Neural cell (in vitro differentiated cells): ENCODE results near the gene NPC1. TPM values are rescaled to one million over a fixed set of nuclear protein-coding genes. Genes with fewer than 3 reads are reported as not detected.

Source experiments
- H2AFZ ChIP-seq: fragments of 200-600, 300-800 bp; sonication (generic), shearing (Covaris generic); 2 replicates; pipeline ENCODE4 v1.6.0; 2014; ENCODE audit warnings: low read depth, mild to moderate bottlenecking, antibody characterized with exemption, low read length, moderate library complexity
- H3F3A ChIP-seq: fragments of 200-600 bp; shearing (Covaris generic); 2 replicates; pipeline ENCODE4 v1.6.1; 2016; ENCODE audit warnings: mild to moderate bottlenecking, moderate library complexity, mixed read lengths, antibody characterized with exemption, low read length; ENCODE audit not compliant: insufficient read depth, poor library complexity, severe bottlenecking
- H3K27ac ChIP-seq: fragments of 200-600, 300-800 bp; sonication (generic), shearing (Covaris generic); 2 replicates; pipeline ENCODE4 v1.5.1; 2014; ENCODE audit warnings: mild to moderate bottlenecking, low read length, moderate library complexity
- H3K27me3 ChIP-seq: fragments of 300-800, 200-600 bp; sonication (generic), shearing (Covaris generic); 2 replicates; pipeline ENCODE4 v1.6.0; 2014; ENCODE audit warnings: mild to moderate bottlenecking, low read depth, low read length, moderate library complexity; ENCODE audit not compliant: insufficient read depth
- H3K36me3 ChIP-seq: fragments of 300-800, 200-600 bp; sonication (generic), shearing (Covaris generic); 2 replicates; pipeline ENCODE4 v1.5.1; 2014; ENCODE audit warnings: mild to moderate bottlenecking, antibody characterized with exemption, low read length, moderate library complexity; ENCODE audit not compliant: insufficient read depth
- H3K4me2 ChIP-seq: fragments of 300-800, 200-600 bp; sonication (generic), shearing (Covaris generic); 2 replicates; pipeline ENCODE4 v1.6.0; 2014; ENCODE audit warnings: mild to moderate bottlenecking, low read length
- H3K4me3 ChIP-seq: fragments of 300-800, 200-600 bp; sonication (generic), shearing (Covaris generic); 2 replicates; pipeline ENCODE4 v1.5.1; 2014; ENCODE audit warnings: mild to moderate bottlenecking, low read length, moderate library complexity
- H3K79me2 ChIP-seq: fragments of 200-600 bp; shearing (Covaris generic); replicated peaks from 2 replicates; pipeline ENCODE4 v1.6.0; 2014; ENCODE audit warnings: mild to moderate bottlenecking, low read length, moderate library complexity; ENCODE audit not compliant: insufficient read depth
- H3K9ac ChIP-seq: fragments of 300-800, 200-600 bp; sonication (generic), shearing (Covaris generic); 2 replicates; pipeline ENCODE4 v1.6.1; 2016; ENCODE audit warnings: mild to moderate bottlenecking, low read length, mixed read lengths
- H3K9me2 ChIP-seq: fragments of 200-600 bp; shearing (Covaris generic); 2 replicates; pipeline ENCODE4 v1.6.1; 2016; ENCODE audit warnings: mild to moderate bottlenecking, low read length, mixed read lengths; ENCODE audit not compliant: insufficient read depth
- H3K9me3 ChIP-seq: fragments of 200-600, 300-800 bp; sonication (generic), shearing (Covaris generic); 2 replicates; pipeline ENCODE4 v1.6.1; 2016; ENCODE audit warnings: mild to moderate bottlenecking, mixed run types, low read length, moderate library complexity, mixed read lengths
- H4K20me1 ChIP-seq: fragments of 200-600 bp; shearing (Covaris generic); 2 replicates; pipeline ENCODE4 v1.6.1; 2016; ENCODE audit warnings: mild to moderate bottlenecking, mixed run types; ENCODE audit not compliant: insufficient read depth
- EP300 ChIP-seq: fragments of 450-650 bp; conservative IDR thresholded peaks from 2 replicates; pipeline ENCODE4 v1.6.1; 2014; ENCODE audit warnings: antibody characterized with exemption, mild to moderate bottlenecking, moderate library complexity; ENCODE audit not compliant: poor library complexity, severe bottlenecking
- EZH2 ChIP-seq: fragments of 200-600, 300-800 bp; shearing (Covaris generic), sonication (generic); IDR thresholded peaks from 2 replicates; pipeline ENCODE4 v1.6.1; 2014; ENCODE audit warnings: antibody characterized with exemption, low read length, borderline replicate concordance, mild to moderate bottlenecking; ENCODE audit not compliant: insufficient read depth, poor library complexity, severe bottlenecking
- MXI1 ChIP-seq: fragments of 450-650 bp; conservative IDR thresholded peaks from 2 replicates; pipeline ENCODE4 v1.6.1; 2014; ENCODE audit warnings: antibody characterized with exemption, mild to moderate bottlenecking; ENCODE audit not compliant: poor library complexity, severe bottlenecking
- POLR2AphosphoS5 ChIP-seq: IDR thresholded peaks from 2 replicates; pipeline ENCODE4 v1.6.1; 2012
- RAD21 ChIP-seq: fragments of 450-650 bp; conservative IDR thresholded peaks from 2 replicates; pipeline ENCODE4 v1.6.1; 2014; ENCODE audit warnings: antibody characterized with exemption, mild to moderate bottlenecking, moderate library complexity
- SMC3 ChIP-seq: fragments of 450-650 bp; conservative IDR thresholded peaks from 2 replicates; pipeline ENCODE4 v1.6.1; 2014; ENCODE audit warnings: antibody characterized with exemption, mild to moderate bottlenecking, moderate library complexity; ENCODE audit not compliant: poor library complexity
- TAF1 ChIP-seq: IDR thresholded peaks from 2 replicates; pipeline ENCODE4 v1.6.1; 2012; ENCODE audit warnings: low read depth
- polyA plus RNA-seq: library from polyadenylated mRNA; depleted of rRNA; stranded (reverse); fragments of >200 nt; gene quantifications from 2 replicates; pipeline ENCODE4 v1.2.3, GENCODE V29; 2014
- TF ChIP-seq, protein P1 (sequence below): IDR thresholded peaks from 2 replicates; pipeline ENCODE4 v1.6.1; 2012; ENCODE audit warnings: borderline replicate concordance

Gene NPC1
- polyA plus RNA-seq, 1 donor from 2014 or later, result 20.9 TPM

DNA sequence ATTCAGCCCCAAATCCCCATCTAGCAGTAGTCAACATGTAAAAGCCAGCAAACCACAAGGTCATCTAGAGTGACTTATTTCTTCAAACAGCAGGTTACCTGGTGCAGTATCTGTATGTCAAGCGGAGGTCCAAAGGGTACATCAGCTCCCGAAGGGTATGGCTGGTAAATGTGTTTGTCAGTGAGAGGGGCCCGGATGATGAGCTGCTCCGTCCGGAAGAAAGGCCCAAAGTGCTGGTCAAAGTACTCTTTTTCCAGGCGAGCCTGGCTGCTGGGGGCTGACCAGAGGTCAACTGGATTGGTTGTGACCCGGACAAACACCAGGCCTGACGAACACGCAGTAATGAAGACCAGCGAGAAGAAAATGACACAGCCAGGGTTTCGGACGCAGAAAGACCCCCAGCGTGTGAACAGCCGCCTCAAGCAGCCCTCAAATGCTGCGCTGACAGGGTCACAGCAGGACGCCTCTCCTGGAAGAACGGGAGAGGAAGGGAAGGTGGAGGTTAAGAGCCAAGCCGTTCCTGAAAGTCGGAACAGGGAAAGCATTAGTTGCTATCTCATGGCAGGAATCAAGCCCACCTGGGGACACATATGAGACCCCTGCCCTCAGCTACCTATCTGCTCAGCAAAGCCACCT lies 30.0 kb downstream of the NPC1 start:
- Histone ChIP-seq H3K36me3 (peaks cover 14% of the 10 kb centered on the region), H2AFZ (no peak overlapping the region), H3K9me3 (no peaks in the 10 kb centered on the region), H3K27ac (no peak overlapping the region), H3K4me3 (no peak overlapping the region), H3F3A (no peaks in the 10 kb centered on the region), H4K20me1 (no peaks in the 10 kb centered on the region), H3K4me2 (no peak overlapping the region), H3K9me2 (no peaks in the 10 kb centered on the region), H3K79me2 (no peaks in the 10 kb centered on the region), H3K9ac (no peak overlapping the region), H3K27me3 (no peaks in the 10 kb centered on the region)
- TF ChIP-seq, protein P1, sequence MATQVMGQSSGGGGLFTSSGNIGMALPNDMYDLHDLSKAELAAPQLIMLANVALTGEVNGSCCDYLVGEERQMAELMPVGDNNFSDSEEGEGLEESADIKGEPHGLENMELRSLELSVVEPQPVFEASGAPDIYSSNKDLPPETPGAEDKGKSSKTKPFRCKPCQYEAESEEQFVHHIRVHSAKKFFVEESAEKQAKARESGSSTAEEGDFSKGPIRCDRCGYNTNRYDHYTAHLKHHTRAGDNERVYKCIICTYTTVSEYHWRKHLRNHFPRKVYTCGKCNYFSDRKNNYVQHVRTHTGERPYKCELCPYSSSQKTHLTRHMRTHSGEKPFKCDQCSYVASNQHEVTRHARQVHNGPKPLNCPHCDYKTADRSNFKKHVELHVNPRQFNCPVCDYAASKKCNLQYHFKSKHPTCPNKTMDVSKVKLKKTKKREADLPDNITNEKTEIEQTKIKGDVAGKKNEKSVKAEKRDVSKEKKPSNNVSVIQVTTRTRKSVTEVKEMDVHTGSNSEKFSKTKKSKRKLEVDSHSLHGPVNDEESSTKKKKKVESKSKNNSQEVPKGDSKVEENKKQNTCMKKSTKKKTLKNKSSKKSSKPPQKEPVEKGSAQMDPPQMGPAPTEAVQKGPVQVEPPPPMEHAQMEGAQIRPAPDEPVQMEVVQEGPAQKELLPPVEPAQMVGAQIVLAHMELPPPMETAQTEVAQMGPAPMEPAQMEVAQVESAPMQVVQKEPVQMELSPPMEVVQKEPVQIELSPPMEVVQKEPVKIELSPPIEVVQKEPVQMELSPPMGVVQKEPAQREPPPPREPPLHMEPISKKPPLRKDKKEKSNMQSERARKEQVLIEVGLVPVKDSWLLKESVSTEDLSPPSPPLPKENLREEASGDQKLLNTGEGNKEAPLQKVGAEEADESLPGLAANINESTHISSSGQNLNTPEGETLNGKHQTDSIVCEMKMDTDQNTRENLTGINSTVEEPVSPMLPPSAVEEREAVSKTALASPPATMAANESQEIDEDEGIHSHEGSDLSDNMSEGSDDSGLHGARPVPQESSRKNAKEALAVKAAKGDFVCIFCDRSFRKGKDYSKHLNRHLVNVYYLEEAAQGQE, result no peak
- no peak for TF ChIP-seq POLR2AphosphoS5
- no peak for TF ChIP-seq RAD21
- TF ChIP-seq SMC3, result no peak
- TF ChIP-seq EP300, result no peak
- TF ChIP-seq EZH2, result no peak
- no peak for TF ChIP-seq MXI1
- no peak for TF ChIP-seq TAF1

- Histone ChIP-seq H3K9me3 (no peaks in the 10 kb centered on the region), H3K27ac (no peak overlapping the region), H3F3A (no peaks in the 10 kb centered on the region), H3K9me2 (no peaks in the 10 kb centered on the region), H3K36me3 (peaks cover 11% of the 10 kb centered on the region), H3K27me3 (no peaks in the 10 kb centered on the region), H3K4me3 (no peak overlapping the region), H2AFZ (no peak overlapping the region), H3K9ac (no peak overlapping the region), H4K20me1 (no peaks in the 10 kb centered on the region), H3K4me2 (no peak overlapping the region), H3K79me2 (no peaks in the 10 kb centered on the region)
- TF ChIP-seq TAF1 (no peak), MXI1 (no peak), POLR2AphosphoS5 (no peak)
- TF ChIP-seq, protein P1, result no peak
Measured at GRCh38 chr18:23553887-23554286, 32.4 kb downstream of the NPC1 start.
